Measurements from ENCODE around the gene TBXA2R. TPM values are rescaled to one million over a fixed set of nuclear protein-coding genes. Genes with fewer than 3 reads are reported as not detected.
"Not testable (repeated sequence)": the region's sequence is repeated elsewhere in the genome, so short reads cannot be mapped to it uniquely, and the experiment has no call there.

Gene TBXA2R
- polyA plus RNA-seq, 12 donors = 0.96 to 2.9 (median 1.8) TPM; not detected in 2

DNA sequence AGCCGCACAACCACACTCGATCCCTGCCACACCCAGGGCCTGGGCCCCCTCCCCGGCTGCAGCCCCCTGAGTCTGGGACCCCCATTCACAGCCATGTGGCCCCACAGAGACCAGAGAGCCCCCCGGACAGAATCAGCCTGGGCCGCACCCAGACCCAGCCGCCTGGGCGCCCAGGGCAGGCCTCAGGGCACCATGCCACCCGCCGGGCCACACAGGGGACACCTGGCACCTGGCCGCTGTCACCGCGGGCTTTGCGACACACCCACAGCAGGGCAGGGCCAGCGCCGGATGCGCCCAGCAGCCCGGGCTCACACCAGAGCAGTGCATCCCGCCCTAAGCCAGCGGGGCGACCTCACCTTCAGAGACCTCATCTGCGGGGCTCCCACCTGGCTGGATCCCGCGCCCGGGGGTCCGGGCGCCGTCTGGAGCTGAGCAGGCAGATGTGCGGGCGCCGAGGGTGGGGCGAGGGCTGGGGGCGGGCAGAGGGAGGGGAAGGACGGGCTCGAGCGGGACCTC lies 443 bp downstream of the TBXA2R start:
- no peak for DNase-seq

DNA sequence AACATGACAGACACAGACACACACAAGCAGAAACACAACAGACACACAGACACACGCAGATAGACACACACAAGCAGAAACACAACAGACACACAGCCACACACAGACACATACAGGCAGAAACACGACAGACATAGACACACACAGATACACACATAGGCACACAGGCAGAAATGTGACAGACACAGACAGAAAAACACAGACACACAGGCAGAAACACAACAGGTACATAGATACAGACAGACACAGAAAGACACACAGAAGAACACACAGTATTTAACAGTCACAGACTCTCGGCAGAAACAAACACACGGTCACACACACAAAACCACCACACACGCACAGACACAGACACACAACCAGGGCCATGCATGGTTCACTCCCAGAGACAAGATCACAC lies 905 bp downstream of the TBXA2R start:
- DNase-seq = no peak

DNA sequence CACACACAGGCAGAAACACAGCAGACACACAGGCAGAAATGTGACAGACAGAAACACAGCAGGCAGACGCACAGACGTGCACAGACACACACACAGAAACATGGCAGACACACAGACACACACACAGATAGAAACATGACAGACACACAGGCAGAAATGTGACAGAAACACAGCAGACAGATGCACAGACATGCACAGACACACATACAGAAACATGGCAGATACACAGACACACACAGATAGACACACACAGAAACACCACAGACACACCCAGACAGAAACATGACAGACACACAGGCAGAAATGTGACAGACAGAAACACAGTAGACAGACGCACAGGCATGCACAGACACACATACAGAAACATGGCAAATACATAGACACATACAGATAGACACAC lies 1.3 kb downstream of the TBXA2R start:
- DNase-seq = no peak

DNA sequence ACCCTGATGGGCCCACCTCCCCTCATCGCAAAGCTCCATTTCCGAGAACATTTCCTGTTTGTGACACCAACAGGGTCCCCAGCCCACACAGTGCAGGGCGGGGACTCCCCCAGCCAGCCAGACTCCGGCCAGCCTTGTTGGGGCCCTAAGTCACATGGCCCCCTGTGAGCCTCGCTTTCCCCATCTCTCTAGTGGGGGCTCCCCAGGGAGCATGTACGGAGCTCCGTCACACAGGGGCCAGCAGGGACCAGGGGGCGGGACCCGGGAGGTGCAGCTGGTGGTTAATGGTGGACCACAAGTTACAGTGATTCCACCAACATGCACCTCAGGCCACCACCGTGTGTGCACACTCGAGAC lies 1.7 kb downstream of the TBXA2R start:
- no peak for DNase-seq

DNA sequence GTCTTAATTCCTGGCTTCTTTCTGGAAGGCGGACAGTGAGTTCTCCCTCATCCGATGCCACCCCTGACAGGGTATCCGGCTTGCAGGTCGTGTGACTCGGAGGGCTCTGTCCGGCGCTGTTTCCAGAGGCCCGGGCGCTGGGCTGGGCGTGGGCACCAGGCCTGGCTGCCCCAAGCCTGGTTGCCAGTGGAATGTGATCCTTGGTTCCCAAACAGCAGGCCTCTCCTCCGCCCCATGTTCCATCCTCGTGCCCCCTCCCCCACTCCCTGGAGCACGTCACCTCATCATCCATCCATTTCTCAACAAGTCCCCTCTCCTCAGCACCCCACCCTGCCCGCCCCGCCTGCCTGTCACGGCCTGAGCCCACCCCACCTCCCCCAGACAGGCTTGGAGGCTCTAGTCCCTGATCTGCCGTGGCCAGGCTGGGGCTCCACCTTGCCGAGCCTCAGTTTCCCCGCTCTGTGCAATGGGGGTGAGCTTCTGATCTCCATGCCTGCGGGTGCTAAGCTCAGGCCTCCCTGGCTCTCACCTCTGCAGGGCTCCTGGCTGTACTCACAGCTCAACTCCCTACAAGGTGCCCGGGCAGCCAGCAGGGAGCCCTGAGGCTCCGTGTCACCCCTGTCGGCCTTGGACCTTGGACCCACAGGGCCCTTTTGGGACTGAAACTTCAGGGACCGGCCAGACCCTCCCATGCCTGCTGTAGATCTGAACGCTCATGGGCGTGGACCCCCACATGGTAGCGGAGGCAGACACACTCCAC lies 2.3 kb downstream of the TBXA2R start:
- DNase-seq = no peak

DNA sequence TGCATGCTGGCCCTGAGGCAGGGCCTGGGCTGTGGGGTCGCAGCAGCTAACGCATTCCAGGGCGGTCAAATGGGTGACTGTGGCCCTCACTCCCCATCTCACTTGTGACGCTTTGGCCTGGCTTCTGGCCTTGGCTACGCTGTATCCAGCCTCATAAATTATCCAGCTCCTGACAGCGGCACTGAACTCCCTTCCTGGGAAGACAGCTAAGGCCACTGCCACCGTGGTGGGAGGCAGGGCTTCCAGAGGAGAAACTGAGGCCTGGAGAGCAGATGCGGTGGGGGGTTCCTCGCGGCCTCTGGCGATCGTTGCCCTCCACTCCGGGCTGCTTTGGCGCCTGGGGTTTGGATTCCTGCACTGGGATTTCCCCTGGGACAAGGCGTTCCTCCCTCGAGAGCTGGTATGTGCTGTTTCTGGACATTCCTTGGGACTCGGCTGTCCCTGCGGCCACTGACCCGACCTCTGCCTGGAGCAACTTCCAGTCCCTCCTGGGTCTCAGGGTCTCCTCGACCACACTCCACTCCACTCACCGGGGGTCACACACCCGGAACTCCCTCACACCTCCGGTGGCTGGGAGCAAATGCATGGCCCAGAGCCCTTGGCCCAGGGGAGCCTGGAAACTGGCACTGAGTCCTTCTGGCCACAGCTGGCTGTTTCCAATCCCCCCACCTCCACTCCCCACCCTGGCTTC lies 3.4 kb downstream of the TBXA2R start:
- DNase-seq = no peak

DNA sequence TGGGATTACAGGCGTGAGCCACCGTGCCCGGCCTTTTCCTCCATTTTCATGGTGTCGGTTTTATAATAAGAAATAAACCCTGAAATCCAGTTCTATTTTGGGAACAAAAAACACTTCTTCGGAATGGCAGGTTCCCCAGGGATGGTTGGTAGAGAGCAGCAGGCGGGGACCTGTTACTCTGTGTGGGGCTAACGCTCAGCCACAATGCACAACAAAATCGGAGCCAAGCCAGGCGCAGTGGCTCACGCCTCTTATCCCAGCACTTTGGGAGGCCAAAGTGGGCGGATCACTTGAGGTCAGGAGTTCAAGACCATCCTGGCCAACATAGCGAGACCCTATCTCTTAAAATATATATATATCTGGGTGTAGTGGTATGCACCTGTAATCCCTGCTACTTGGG lies 5.7 kb downstream of the TBXA2R start:
- DNase-seq = no peak

DNA sequence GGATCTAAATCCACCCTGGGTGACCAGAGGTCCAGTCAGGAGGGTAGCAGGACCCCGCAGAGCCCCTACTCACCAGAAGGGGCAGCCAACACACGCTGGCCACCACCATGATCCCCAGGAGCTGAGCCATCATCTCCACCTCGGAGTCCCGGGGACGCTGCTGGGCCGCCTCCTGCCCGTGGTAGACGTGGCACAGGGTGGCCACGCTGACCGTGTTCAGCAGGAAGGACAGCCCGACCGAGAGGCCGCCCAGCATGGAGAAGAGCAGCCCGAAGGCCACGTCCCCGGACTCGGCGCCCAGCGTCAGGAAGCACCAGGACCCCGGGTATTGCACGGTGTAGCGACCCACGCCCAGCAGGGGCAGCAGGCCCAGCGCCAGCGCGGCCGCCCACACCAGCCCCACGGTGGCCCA lies 6.9 kb downstream of the TBXA2R start:
- DNase-seq = no peak

DNA sequence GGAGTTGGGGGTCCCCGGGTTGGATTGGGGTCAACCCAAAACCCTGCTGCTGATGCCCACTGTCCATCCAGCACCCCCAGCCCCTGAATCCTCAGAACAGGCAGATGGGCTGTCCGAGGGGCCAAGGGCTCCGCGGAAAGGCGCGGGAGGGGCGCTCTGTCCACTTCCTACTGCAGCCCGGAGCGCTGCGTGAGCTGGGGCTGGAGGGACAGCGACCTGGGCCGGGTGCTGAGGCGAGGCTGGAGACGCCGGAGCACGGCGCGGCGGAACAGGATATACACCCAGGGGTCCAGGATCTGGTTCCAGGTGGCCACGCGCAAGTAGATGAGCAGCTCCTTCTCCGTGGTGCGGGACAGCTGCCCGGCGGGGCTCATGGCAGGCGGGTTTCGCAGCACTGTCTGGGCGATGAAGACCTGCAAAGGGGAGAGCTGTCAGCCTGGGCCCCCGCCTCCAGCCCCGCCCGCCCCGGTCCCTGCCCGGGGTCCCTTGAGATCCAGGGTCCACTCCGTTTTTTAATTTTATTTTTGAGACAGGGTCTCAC lies 11.1 kb downstream of the TBXA2R start:
- DNase-seq = no peak

DNA sequence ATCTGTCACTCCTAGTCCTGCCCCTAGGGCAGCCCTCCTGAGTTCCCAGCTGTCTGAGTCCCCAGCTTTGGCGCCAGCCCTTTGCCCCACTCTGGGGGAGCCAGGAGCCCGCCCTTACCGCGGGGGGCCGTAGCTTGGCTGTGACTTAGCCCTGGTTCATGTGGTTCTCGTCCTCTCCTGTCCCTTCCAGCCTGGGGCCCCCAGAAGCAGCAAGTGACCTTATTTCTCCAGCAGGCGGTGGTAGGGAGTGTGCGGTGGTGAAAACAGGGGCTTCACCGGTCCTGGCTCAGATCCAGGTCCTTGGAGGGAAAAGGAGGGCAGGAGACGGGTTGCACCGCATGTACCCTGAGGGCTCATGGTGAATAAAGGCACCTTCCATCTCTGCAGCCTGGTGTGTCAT lies 13.5 kb downstream of the TBXA2R start:
- no peak for DNase-seq

DNA sequence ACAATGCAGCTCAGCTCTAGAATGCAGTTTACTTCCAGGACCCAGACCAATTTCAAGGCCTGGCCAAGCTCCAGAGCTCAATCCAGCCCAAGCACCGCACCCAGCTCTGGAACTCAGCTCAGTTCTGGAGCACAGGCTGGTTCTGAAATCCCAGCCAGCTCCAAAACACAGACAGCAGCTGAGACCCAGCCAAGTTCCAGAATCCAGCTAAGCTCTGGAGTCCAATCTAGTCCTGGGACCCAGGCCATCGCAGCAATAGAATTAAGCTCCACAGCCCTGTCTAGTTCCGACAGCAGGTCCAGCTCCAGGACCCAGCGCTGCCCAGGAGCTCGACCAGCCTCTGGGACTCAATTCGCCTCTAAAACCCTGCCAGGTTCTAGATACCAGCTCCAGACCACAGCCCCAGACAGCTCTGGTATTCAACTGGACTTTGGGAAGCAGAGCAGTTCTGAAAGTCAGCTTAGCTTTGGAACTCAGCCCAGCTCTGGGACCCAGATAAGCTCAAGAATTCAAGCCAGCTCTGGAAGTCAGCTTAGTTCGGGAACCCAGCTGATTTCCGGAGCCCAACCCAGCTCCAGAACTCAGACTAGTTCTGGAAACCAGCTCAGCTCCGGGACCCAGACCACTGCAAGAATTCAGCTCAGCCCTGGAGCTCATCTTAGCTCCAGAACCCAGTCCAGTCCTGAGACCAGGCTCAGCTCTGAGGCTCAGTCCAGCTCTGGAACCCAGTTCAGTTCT lies 14.6 kb downstream of the TBXA2R start:
- DNase-seq = no peak

DNA sequence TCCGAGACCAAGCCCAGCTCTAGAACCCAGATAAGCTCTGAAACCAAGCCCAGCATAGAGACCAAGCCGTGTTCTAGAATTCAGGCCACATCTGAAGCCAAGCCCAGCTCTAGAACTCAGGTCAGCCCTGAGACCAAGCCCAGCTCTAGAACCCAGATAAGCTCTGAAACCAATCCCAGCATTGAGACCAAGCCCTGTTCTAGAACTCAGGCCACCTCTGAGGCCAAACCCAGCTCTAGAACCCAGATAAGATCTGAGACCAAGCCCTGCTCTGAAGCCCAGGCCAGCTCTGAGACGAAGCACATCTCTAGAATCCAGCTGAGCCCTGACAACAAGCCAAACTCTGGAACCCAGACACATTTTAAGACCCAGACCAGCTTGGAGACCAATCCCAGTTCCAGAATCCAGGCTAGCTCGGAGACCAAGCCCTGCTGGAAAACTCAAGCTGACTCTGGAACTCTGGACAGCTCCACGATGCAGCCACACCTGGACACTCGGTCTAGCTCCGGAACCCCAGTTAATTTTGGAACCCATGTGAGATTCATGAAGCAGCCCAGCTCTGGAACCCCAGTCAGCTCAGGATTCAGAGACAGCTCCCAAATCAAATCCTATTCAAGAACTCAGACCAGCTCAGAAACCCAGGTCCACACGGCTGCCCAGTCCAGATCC lies 15.6 kb downstream of the TBXA2R start:
- DNase-seq = no peak

DNA sequence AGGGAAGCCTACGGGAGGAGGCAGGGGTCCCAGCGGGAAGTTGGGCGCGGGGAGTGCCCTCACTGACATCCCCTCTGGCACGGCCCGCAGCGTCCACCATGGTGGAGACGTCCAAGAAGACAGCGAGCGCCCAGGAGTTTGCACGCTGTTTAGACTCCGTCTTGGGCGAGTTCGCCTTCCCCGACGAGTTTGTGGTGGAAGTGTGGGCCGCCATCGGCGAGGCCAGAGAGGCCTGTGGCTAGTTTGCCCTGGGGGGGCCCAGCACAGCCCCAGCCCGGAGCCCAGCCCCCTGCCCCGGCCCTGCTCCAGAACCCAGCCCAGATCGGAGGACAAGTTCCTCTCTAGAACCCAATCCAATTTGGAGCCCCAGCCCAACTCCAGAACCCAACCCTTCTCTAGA lies 16.7 kb downstream of the TBXA2R start:
- no peak for DNase-seq

DNA sequence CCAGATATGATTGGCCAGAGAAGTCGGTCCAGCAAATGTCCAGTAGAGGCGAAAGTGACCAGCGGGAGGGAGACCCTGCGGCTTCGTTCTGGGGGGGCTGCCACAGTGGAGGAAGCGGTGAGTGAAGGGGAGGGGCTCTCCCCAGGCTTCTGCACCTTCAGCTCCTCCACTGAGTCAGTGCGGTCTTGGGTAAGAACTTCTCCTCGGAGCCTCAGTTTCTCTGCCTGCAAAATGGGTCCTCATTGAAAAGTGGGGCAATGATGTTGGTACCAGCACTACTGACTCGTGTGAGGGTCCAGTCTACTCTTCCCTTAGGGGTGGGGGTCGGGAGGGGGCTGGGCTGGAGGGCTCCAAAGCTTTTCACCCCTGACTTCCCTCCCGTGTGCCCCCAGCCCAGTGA lies 17.2 kb downstream of the TBXA2R start:
- DNase-seq = no peak

DNA sequence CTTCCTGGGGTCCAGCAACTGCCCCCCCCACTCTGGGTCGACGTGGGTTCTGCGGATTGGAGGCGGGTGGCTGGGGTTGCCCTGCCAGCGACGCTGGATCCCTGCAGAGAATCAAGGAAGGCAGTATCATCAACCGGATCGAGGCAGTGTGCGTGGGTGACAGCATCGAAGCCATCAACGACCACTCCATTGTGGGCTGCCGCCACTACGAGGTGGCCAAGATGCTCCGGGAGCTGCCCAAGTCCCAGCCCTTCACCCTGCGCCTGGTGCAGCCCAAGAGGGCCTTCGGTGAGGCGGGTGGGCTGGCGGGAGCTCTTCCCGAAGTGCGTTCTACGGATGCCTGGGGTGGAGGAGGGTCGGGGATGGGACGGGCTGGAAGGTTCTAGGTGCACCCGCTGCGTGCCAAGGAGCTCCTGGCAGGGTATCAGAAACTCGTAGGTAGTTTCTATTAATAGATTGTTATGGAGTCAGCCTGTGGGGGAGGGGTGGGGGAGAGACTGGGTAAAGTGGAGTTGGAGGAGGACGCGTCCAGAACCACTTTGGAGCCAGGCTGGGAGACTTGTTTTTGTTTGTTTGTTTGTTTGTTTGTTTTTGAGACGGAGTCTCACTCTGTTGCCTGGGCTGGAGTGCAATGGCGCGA lies 19.8 kb downstream of the TBXA2R start:
- DNase-seq = no peak

DNA sequence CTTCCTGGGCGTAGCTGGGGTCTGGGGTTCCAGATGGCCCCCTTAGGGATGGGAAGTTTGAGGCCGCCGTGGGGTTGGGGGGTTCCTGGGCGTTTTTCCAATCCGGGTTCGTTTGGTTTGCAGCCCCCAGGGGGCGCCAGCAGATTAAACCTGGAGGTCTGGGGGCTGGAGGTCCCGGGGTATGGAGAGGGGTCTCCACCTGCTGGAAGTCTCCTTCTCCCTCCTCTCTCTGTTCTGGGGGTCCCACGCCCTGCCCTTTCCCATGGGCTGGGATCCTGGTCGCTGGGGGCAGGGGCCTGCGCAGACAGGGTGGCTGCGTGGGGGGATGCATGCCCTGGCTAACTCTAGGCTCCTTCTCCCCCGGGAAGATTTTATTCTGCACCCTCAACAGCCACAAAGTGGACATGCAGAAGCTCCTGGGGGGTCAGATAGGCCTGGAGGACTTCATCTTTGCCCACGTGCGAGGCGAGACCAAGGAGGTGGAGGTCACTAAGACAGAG lies 20.5 kb downstream of the TBXA2R start:
- DNase-seq = no peak

DNA sequence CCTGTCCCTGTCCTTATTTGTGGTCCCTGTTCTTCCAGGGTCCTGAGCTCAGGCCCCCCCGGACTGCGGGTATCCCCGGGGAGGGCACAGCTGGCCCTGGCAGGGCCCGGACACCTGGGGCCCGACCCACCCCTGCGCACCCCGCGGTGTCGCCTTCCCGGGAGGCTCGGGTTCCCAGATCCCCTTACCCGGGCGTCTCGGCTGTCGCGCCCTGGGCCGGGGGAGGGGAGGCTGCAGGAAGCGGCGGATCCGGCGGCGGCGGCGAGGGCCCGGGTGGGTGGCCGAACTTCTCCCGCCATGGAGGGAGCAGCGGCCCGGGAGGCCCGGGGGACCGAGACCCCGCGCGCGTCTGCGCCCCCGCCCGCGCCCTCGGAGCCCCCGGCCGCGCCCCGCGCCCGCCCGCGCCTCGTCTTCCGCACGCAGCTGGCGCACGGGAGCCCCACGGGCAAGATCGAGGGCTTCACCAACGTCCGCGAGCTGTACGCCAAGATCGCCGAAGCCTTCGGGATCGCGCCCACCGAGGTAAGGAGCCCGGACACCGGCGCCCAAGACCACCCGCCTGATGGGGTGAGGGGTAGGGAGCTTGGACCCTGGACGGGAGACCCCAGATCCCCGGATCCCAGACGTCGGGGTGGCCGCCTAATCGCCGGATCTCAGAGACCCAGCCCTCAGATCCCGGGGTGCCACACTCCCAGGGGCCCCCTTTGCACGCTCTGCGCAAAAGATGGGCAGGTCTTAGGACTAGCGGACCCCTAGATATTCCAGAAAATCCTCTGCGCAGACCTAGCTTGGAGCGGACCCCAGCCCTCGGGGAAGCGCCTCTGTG lies 21.2 kb downstream of the TBXA2R start, which contains the start of gene GIPC3:
Gene GIPC3 (plus strand): TSS at position 178 of the 826 bp plus-strand sequence. CDS start 120 bp downstream, at position 298.
- DNase-seq = no peak

DNA sequence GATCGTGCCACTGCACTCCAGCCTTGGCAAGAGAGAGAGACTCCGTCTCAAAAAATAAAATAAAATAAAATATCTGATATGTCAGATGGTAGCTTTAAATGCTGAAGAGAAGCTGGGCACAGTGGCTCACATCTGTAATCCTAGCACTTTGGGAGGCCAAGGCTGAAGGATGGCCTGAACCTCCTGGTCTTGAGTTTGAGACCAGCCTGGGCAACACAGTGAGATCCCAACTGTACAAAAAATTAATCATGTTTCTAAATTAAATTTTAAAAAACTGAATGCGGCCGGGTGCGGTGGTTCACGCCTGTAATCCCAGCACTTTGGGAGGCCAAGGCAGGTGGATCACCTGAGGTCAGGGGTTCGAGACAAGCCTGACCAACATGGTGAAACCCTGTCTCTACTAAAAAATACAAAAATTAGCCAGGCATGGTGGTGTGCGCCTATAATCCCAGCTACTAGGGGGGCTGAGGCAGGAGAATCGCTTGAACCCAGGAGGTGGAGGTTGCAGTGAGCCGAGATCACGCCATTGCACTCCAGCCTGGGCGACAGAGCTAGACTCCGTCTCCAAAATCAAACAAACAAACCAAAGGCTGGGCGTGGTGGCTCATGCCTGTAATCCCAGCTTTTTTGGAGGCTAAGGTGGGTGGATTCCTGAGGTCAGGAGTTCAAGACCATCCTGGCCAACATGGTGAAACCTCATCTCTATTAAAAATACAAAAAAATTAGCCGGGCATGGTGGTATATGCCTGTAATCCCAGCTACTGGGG lies 22.5 kb downstream of the TBXA2R start:
- DNase-seq = not testable (repeated sequence)

DNA sequence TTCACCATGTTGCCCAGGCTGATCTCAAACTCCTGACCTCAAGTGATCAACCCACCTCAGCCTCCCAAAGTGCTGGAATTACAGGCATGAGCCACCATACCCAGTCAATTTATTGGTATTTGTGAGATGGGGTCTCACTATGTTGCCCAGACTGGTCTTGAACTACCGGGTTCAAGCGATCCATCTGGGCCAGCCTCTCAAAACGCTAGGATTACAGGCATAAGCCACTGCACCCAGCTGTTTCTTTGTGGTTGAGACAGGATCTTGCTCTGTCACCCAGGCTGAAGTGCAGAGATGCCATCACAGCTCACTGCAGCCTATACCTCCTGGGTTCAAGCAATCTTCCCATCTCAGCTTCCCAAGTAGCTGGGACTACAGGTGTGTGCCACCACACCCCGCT lies 24.9 kb downstream of the TBXA2R start:
- DNase-seq = not testable (repeated sequence)
